K562 (cell line): ENCODE measurements around the gene RABIF. TPM values are rescaled to one million over a fixed set of nuclear protein-coding genes. Genes with fewer than 3 reads are reported as not detected.

Source experiments
- ATAC-seq: fragments of 200-7000 bp; cut with Tn5 transposase; 3 replicates; pipeline ENCODE4 v1.9.1; 2020; ENCODE audit warnings: moderate library complexity
- BruUV-seq: library from RNA; stranded (reverse); fragments of 400-500 nt; replicated peaks from 2 replicates; lab custom pipeline; 2021; lab: Mats Ljungman, UMichigan
- CTCF ChIA-PET: fragments of 300-600 bp; formaldehyde crosslinking; extraction: SDS; loops from one replicate; lab custom pipeline; 2021; ENCODE audit warnings: low intra/inter-chr PET ratio; lab: Yijun Ruan, JAX
- POLR2A ChIA-PET: fragments of 300-600, 350-650 bp; sonication (Branson Sonifier 250); formaldehyde crosslinking; extraction: SDS; loops from one replicate; lab custom pipeline; 2021; ENCODE audit warnings: antibody characterized with exemption, inconsistent platforms; lab: Yijun Ruan, JAX
- DNase-seq, 4 experiments: peaks; one replicate each; pipeline versions ENCODE4 v3.0.0 to v3.0.0-alpha.2; 2011 to 2018; ENCODE audit warnings: low spot score in 3 of 4, mixed read lengths in 3 of 4; ENCODE audit errors: extremely low read depth in 1 of 4
- FAIRE-seq: peaks from 2 replicates; lab custom pipeline; 2011; peaks lifted over from hg19 to GRCh38; lab: Jason Lieb, UNC
- H2AFZ ChIP-seq: 2 replicates; pipeline ENCODE4 v1.6.0; 2011; ENCODE audit warnings: low read depth, low read length, control low read depth, inconsistent platforms
- H3K27ac ChIP-seq: fragments of 200-600 bp; 3 replicates; pipeline ENCODE4 v1.8.0; 2011; ENCODE audit warnings: low read depth, mild to moderate bottlenecking, control low read depth, inconsistent platforms, low read length, moderate library complexity, mixed read lengths; ENCODE audit errors: extremely low read depth
- H3K27me3 ChIP-seq, 2 experiments: fragments of 300-600 bp in 1 of 2; 2 replicates in 1 of 2; 3 replicates in 1 of 2; pipeline versions ENCODE4 v1.6.0 to v1.8.0; 2011; ENCODE audit warnings: inconsistent platforms in 2 of 2, low read length in 2 of 2, mild to moderate bottlenecking in 1 of 2, mixed read lengths in 1 of 2, moderate library complexity in 1 of 2; ENCODE audit not compliant: control insufficient read depth in 2 of 2, insufficient read depth in 2 of 2
- H3K36me3 ChIP-seq: fragments of 300-600 bp; 3 replicates; pipeline ENCODE4 v1.8.0; 2011; ENCODE audit warnings: mild to moderate bottlenecking, low read length, inconsistent platforms; ENCODE audit not compliant: control insufficient read depth, insufficient read depth
- H3K4me1 ChIP-seq, 2 experiments: fragments of 200-600 bp in 1 of 2; replicated peaks in 1 of 2; 2 replicates in 1 of 2; 3 replicates in 1 of 2; pipeline versions ENCODE4 v1.5.1 to v1.8.0; 2011; ENCODE audit warnings: inconsistent platforms in 2 of 2, low read length in 2 of 2, mild to moderate bottlenecking in 1 of 2, mixed read lengths in 1 of 2, moderate library complexity in 1 of 2; ENCODE audit not compliant: control insufficient read depth in 2 of 2, insufficient read depth in 2 of 2
- H3K4me2 ChIP-seq: 2 replicates; pipeline ENCODE4 v1.6.1; 2011; ENCODE audit warnings: low read length, control low read depth, inconsistent platforms, mixed read lengths; ENCODE audit not compliant: insufficient read depth
- H3K4me3 ChIP-seq: fragments of 200-600 bp; sonication (generic), shearing (Covaris generic); 2 replicates; pipeline ENCODE4 v1.5.1; 2016; ENCODE audit warnings: control low read depth, inconsistent platforms
- H3K79me2 ChIP-seq: fragments of 200-600 bp; 3 replicates; pipeline ENCODE4 v1.8.0; 2011; ENCODE audit warnings: low read length, inconsistent platforms; ENCODE audit not compliant: control insufficient read depth, insufficient read depth
- H3K9ac ChIP-seq, 2 experiments: 2 replicates each; pipeline versions ENCODE4 v1.6.0 to v1.6.1; 2011; ENCODE audit warnings: low read depth in 2 of 2, low read length in 2 of 2, control low read depth in 1 of 2, inconsistent platforms in 1 of 2, mild to moderate bottlenecking in 1 of 2, mixed read lengths in 1 of 2; ENCODE audit not compliant: insufficient read depth in 1 of 2
- H3K9me1 ChIP-seq: one replicate; pipeline ENCODE4 v1.6.0; 2011; ENCODE audit warnings: inconsistent platforms, mild to moderate bottlenecking, low read length, moderate library complexity; ENCODE audit not compliant: control insufficient read depth, insufficient read depth
- H3K9me3 ChIP-seq: replicated peaks from 2 replicates; pipeline ENCODE4 v1.5.1; 2011; ENCODE audit warnings: low read depth, low read length, inconsistent platforms; ENCODE audit not compliant: control insufficient read depth, insufficient read depth
- H4K20me1 ChIP-seq: replicated peaks from 2 replicates; pipeline ENCODE4 v1.6.1; 2011; ENCODE audit warnings: low read length, inconsistent platforms, mixed read lengths; ENCODE audit not compliant: control insufficient read depth, insufficient read depth
- MEIS2 ChIP-seq: fragments of 450-650 bp; IDR thresholded peaks from 2 replicates; pipeline ENCODE4 v1.6.1; 2014; ENCODE audit warnings: mild to moderate bottlenecking; ENCODE audit not compliant: partially characterized antibody
- SPI1 ChIP-seq: IDR thresholded peaks from 2 replicates; pipeline ENCODE4 v1.6.1; 2011; ENCODE audit warnings: low read depth, low read length, control low read depth, borderline replicate concordance
- ZNF764 ChIP-seq: fragments of 250-450 bp; sonication (Bioruptor Pico); IDR thresholded peaks from 2 replicates; pipeline ENCODE4 v1.4.0; 2020; ENCODE audit warnings: low read depth, mild to moderate bottlenecking, moderate library complexity
- WGBS: fragments of 100-300 bp; shearing (Covaris generic); methylation state at CpG from one replicate; pipeline ENCODE4 v1.1.6; 2016; ENCODE audit warnings: low coverage, mixed read lengths; ENCODE audit not compliant: insufficient coverage; ENCODE audit errors: missing lambda C conversion rate; 5-methylcytosine and 5-hydroxymethylcytosine counted together
- in situ Hi-C: fragments of 300-500 bp; cut with MboI; formaldehyde crosslinking; loops from 4 replicates; pipeline ENCODE4 v1.15.0; 2018; ENCODE audit warnings: inconsistent platforms, mixed read lengths
- intact Hi-C: fragments of 100-400 bp; cut with micrococcal nuclease; formaldehyde crosslinking; loops from 2 replicates; pipeline ENCODE4 v1.14.2; 2022
- polyA plus RNA-seq, 8 experiments: library from polyadenylated mRNA; depleted of rRNA in 4 of 8; stranded (reverse) in 5 of 8; unstranded in 3 of 8; fragments of >200 nt; fragmentation: Nextera tagmentation in 2 of 8; fragmentation: Illumina TruSeq in 1 of 8; extraction: Ambion mirVana in 2 of 8; extraction: Trizol in 1 of 8; gene quantifications; 2 replicates each; pipeline versions ENCODE4 v1.2.1 to v1.2.3, GENCODE V29; 2011 to 2014; ENCODE audit warnings: inconsistent platforms in 1 of 8, missing spikeins in 1 of 8
- total RNA-seq, 7 experiments: library from RNA; depleted of rRNA in 6 of 7; stranded (reverse); fragments of >200 nt in 6 of 7; fragmentation: Illumina TruSeq in 2 of 7; extraction: Trizol in 2 of 7; gene quantifications; 2 replicates each; pipeline versions ENCODE4 v1.2.1 to v1.2.3, GENCODE V29; 2011 to 2021; ENCODE audit warnings: low replicate concordance in 1 of 7
- TF ChIP-seq, protein P1 (sequence below), 2 experiments: fragments of 450-650 bp in 1 of 2; sonication (generic) in 1 of 2; formaldehyde crosslinking in 1 of 2; IDR thresholded peaks in 1 of 2; conservative IDR thresholded peaks in 1 of 2; 2 replicates each; pipeline versions ENCODE4 v1.6.1 to v1.8.1; 2016 to 2023; ENCODE audit warnings: mild to moderate bottlenecking in 2 of 2, moderate library complexity in 2 of 2, inconsistent platforms in 1 of 2, missing genetic modification reagents in 1 of 2
- TF ChIP-seq, protein P2 (sequence below), 2 experiments: IDR thresholded peaks in 1 of 2; conservative IDR thresholded peaks in 1 of 2; 2 replicates each; pipeline ENCODE4 v1.6.1; 2016; ENCODE audit warnings: low read depth in 2 of 2, mild to moderate bottlenecking in 1 of 2, missing compliant biosample characterization in 1 of 2, missing genetic modification characterization in 1 of 2, moderate library complexity in 1 of 2

RABIF gene
- total and polyA plus RNA-seq, 9 of the 15 experiments (the other 6 are each of a cell fraction or from before 2014, with no cell fraction given): 7.4 to 20.1 (median 11.0) TPM

DNA sequence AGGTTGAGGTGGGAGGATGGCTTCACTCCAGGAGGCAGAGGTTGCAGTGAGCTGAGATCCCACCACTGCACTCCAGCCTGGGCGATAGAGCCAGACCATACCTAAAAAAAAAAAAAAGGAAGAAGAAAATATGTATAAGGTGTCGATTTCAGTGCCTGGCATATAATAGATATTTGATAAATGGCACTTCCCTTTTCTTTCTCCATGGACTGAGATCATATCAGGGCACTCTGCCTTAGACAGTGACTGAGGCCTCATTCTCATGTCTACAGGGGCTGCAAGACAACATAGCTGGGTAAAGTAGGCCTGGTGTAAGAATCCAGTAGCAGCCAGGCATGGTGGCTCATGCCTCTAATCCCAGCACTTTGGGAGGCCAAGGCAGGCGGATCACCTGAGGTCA lies 57.0 kb downstream of the RABIF start:
- FAIRE-seq (no peak), ATAC-seq (no peak), DNase-seq (no peak)
- Histone ChIP-seq H3K4me3 (no peak overlapping the region), H3K79me2 (no peaks in the 10 kb centered on the region), H4K20me1 (no peaks in the 10 kb centered on the region), H2AFZ (no peak overlapping the region), H3K4me2 (no peak overlapping the region), H3K27me3 (peaks cover 3 to 6% of the 10 kb centered on the region in 2 experiments; a peak in 3 of 5 replicates), H3K36me3 (no peaks in the 10 kb centered on the region), H3K4me1 (peaks cover 3% of the 10 kb centered on the region in 2 experiments; a peak in 2 of 5 replicates), H3K9ac (no peak overlapping the region), H3K9me1 (no peaks in the 10 kb centered on the region), H3K9me3 (no peaks in the 10 kb centered on the region), H3K27ac (no peak overlapping the region)
- ChIA-PET CTCF (no interaction called here), POLR2A (interaction anchor here (0.8 kb wide), 1 partner anchor 16 kb away, joined by 3 read pairs; no protein-coding TSS in a partner anchor)
- in situ Hi-C loops: no loop called here
- intact Hi-C loops: no loop called here
- 59% methylated on average over 2 of the region's 3 CpGs for WGBS
- no TSS peak for BruUV-seq
- TF ChIP-seq, protein P1, sequence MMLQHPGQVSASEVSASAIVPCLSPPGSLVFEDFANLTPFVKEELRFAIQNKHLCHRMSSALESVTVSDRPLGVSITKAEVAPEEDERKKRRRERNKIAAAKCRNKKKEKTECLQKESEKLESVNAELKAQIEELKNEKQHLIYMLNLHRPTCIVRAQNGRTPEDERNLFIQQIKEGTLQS (IDR thresholded peaks at IDR 0.05): no peak
- TF ChIP-seq, protein P1 (CRISPR knock-in tag; conservative IDR thresholded peaks at IDR 0.05): no peak
- peak; percentile 40 for TF ChIP-seq MEIS2
- TF ChIP-seq, protein P2, sequence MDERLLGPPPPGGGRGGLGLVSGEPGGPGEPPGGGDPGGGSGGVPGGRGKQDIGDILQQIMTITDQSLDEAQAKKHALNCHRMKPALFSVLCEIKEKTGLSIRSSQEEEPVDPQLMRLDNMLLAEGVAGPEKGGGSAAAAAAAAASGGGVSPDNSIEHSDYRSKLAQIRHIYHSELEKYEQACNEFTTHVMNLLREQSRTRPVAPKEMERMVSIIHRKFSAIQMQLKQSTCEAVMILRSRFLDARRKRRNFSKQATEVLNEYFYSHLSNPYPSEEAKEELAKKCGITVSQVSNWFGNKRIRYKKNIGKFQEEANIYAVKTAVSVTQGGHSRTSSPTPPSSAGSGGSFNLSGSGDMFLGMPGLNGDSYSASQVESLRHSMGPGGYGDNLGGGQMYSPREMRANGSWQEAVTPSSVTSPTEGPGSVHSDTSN (CRISPR knock-in tag; IDR thresholded peaks at IDR 0.05; ENCODE audit: low read depth): no peak
- TF ChIP-seq, protein P2 (tag; conservative IDR thresholded peaks at IDR 0.05; ENCODE audit: low read depth): peak; percentile 21; the same call in 1 of the 2 replicates
- peak; percentile 88 for TF ChIP-seq SPI1
- no peak for TF ChIP-seq ZNF764
